Stimulated activated naive CD8-positive, alpha-beta T cell treated with anti-CD3 and anti-CD28 coated beads, Interleukin-15, amount 100 ng/mL, for 72 hours (primary cell): ENCODE data around the gene IQCH.

Source experiments
- ATAC-seq: fragments of 150-1000 bp; cut with Tn5 transposase; 2 replicates; pipeline ENCODE4 v1.10.0; 2021; ENCODE audit warnings: mild to moderate bottlenecking, moderate library complexity
- DNase-seq, 2 donors: peaks; one replicate each; pipeline ENCODE4 v3.0.0; 2021 to 2022
- H3K27ac Mint-ChIP-seq, 2 donors: one replicate each; pipeline ENCODE4 v1.8.0; 2022; ENCODE audit warnings: mild to moderate bottlenecking in 2 of 2, mixed read lengths in 2 of 2, moderate library complexity in 2 of 2
- H3K27me3 Mint-ChIP-seq: one replicate; pipeline ENCODE4 v1.8.0; 2022; ENCODE audit warnings: mixed read lengths
- H3K4me1 Mint-ChIP-seq: one replicate; pipeline ENCODE4 v1.8.0; 2022; ENCODE audit warnings: mild to moderate bottlenecking, mixed read lengths
- H3K4me3 Mint-ChIP-seq, 2 donors: one replicate each; pipeline ENCODE4 v1.8.0; 2022; ENCODE audit warnings: mild to moderate bottlenecking in 2 of 2, mixed read lengths in 2 of 2, moderate library complexity in 1 of 2
- H3K9me3 Mint-ChIP-seq, 2 donors: one replicate each; pipeline ENCODE4 v1.8.0; 2022; ENCODE audit warnings: mixed read lengths in 2 of 2

IQCH gene

DNA sequence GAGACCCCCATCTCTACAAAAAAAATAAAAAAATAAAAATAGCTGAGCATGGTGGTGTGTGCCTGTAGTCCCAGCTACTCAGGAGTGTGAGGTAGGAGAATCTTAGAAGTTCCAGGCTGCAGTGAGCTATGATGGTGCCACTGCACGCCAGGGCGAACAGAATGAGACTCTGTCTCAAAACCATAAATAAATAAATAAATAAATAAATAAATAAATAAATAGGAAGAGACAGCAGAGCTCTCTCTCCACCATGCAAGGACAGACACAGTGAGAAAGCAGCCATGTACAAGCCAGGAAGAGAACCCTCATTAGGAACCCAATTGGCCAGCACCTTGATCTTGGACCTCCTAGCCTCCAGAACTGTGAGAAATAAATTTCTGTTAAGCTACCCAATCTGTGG lies 261.0 kb downstream of the IQCH start:
- Mint-ChIP-seq H3K27me3 (no peaks in the 10 kb centered on the region), H3K27ac (no peak overlapping the region), H3K9me3 (no peaks in the 10 kb centered on the region), H3K4me3 (no peak overlapping the region), H3K4me1 (peaks cover 13% of the 10 kb centered on the region)
- ATAC-seq (no peak), DNase-seq (no peak)

- Mint-ChIP-seq H3K27ac (peak overlapping the region; percentile 55 to 94), H3K9me3 (no peaks in the 10 kb centered on the region), H3K4me1 (peaks cover 31% of the 10 kb centered on the region), H3K4me3 (peak overlapping the region; percentile 82 to 85), H3K27me3 (no peaks in the 10 kb centered on the region)
- ATAC-seq, result no peak
- no peak for DNase-seq
Observed at GRCh38 chr15:67520321-67521028, 265.9 kb downstream of the IQCH start.

DNA sequence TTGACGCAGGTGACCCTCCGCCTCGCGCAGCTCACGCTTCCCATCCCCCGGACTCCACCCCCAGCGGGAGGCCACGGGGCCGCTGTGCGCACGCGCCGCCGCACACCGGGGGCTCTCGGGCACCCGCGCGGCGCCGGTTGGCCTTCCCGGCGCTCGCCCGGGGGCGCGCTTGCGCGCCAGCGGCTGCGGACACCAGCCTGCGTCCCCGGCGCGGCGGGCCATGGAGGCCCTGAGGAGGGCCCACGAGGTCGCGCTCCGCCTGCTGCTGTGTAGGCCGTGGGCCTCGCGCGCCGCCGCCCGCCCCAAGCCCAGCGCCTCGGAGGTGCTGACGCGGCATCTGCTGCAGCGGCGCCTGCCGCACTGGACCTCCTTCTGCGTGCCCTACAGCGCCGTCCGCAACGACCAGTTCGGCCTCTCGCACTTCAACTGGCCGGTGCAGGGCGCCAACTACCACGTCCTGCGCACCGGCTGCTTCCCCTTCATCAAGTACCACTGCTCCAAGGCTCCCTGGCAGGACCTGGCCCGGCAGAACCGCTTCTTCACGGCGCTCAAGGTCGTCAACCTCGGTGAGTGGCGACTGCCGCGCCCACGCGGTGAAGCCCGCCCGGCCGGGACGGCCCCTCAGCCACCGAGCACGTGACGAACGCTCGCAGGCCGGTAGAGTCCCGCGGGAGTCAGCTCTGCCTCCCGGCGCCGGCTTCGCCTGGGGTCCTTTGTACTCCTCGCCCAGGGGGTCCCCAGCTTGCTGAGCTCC lies 266.6 kb downstream of the IQCH start, which contains the start of gene C15orf61:
C15orf61 (plus strand) TSS at position 103 of the 754 bp plus-strand sequence; CDS start at position 221, 118 bp downstream.
- peak within 1 kb of the TSS; percentile 91 to 93 for H3K4me3 Mint-ChIP-seq
- H3K27me3 Mint-ChIP-seq, result no peaks in the 10 kb centered on the region
- H3K4me1 Mint-ChIP-seq, result peaks cover 31% of the 10 kb centered on the region
- DNase-seq (peak; percentile 85 to 88), ATAC-seq (peak; percentile 89)
- no peaks in the 10 kb centered on the region for H3K9me3 Mint-ChIP-seq
- peak within 1 kb of the TSS; percentile 96 to 99 for H3K27ac Mint-ChIP-seq

DNA sequence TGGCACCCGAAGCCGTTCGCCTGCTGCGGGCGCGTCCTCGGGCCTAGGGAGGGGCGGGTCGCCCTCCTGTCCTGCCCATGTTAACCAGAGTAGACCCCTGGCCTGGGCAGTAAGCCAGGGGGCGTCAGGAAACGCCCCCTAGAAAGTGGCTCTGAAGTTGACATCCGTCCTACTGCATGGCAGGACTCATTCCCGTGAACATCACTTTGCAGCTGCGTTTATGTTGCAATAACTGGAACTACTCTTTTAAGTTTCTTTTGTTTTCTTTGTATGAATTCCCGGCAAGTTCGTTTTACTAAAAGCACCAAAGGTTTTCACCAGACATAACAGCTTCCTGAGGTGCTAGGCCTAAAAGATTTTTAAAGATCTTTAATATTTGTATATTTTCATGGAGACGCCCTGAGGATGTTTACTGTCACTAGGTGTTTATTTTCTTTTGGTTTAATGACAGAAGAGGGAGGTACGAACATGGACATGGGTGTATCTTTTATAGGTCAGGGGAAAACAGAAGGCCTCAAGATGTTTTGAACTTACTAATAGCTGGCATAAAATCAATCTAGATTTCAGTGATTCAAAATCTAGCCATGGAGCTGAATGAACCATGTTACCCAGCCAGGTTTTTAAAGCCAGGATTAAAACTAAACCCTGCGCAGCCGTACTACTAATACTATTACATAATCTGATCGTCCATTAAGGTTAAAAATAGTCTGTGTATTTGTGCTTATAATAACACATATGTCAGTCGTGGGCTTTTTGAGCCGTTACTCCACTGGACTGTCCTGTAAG lies 267.4 kb downstream of the IQCH start:
- Mint-ChIP-seq H3K4me1 (peaks cover 31% of the 10 kb centered on the region), H3K27me3 (no peaks in the 10 kb centered on the region), H3K9me3 (no peaks in the 10 kb centered on the region), H3K27ac (peak overlapping the region; percentile 96 to 99), H3K4me3 (peak overlapping the region; percentile 91 to 93)
- no peak for DNase-seq
- ATAC-seq, result no peak

GRCh38 chr15:67523330-67523729 lies 268.7 kb downstream of the IQCH start:
- no peak for ATAC-seq
- no peak for DNase-seq
- no peak overlapping the region for H3K27ac Mint-ChIP-seq
- H3K4me1 Mint-ChIP-seq, result peaks cover 31% of the 10 kb centered on the region
- H3K9me3 Mint-ChIP-seq, result no peaks in the 10 kb centered on the region
- peak overlapping the region; percentile 20 to 93 for H3K4me3 Mint-ChIP-seq
- H3K27me3 Mint-ChIP-seq, result no peaks in the 10 kb centered on the region

DNA sequence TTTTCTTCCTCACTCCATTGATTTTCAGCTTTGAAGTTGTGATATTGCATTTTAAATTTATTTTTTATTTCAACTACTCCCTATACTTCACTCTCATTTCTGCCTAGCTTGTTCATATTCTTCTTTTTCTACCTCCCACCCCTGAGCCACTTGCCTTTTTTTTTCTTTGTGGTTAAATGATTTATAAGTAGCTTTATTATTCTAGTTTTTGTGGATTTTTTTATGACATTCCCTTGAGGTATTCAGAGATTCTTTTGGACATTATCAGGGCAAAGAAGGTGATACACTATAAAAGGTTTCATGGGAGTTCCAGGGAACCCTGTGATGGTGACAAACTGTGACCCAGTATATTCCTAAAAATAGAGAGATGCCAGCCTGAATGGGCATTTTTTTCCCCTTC lies 269.6 kb downstream of the IQCH start:
- no peak overlapping the region for H3K27ac Mint-ChIP-seq
- no peaks in the 10 kb centered on the region for H3K9me3 Mint-ChIP-seq
- ATAC-seq (no peak), DNase-seq (no peak)
- H3K4me3 Mint-ChIP-seq, result peak overlapping the region; percentile 1 to 26
- no peaks in the 10 kb centered on the region for H3K27me3 Mint-ChIP-seq
- peaks cover 31% of the 10 kb centered on the region for H3K4me1 Mint-ChIP-seq

GRCh38 chr15:67528513-67528912 lies 273.9 kb downstream of the IQCH start:
- H3K4me3 Mint-ChIP-seq, result no peak overlapping the region
- no peaks in the 10 kb centered on the region for H3K27me3 Mint-ChIP-seq
- H3K27ac Mint-ChIP-seq, result no peak overlapping the region
- DNase-seq, result no peak
- peaks cover 6% of the 10 kb centered on the region for H3K4me1 Mint-ChIP-seq
- no peaks in the 10 kb centered on the region for H3K9me3 Mint-ChIP-seq
- ATAC-seq, result no peak

DNA sequence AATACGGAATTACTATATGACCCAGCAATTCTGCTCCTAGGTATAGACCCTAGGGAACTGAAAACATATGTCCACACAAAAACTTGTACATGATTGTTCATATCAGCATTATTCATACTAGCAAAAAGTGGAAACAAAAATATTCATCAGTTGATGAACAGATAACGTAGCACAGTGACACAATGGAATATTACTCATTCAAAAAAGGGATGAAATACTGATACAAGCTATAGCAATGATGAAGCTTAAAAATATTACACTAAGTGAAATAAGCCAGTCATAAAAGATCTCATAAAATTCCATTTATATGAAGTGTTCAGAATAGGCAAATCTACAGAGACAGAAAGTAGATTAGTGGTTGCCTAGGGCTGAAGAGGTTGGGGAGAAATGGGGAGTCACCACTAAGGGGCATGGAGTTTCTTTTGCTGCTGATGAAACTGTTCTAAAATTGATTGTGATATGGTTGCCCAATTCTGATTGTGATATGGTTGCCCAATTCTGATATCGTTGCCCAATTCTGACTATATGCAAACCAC lies 276.9 kb downstream of the IQCH start:
- Mint-ChIP-seq H3K9me3 (no peaks in the 10 kb centered on the region), H3K27me3 (no peaks in the 10 kb centered on the region), H3K4me1 (peaks cover 12% of the 10 kb centered on the region), H3K27ac (no peak overlapping the region), H3K4me3 (no peak overlapping the region)
- ATAC-seq (peak; percentile 48), DNase-seq (no peak)

DNA sequence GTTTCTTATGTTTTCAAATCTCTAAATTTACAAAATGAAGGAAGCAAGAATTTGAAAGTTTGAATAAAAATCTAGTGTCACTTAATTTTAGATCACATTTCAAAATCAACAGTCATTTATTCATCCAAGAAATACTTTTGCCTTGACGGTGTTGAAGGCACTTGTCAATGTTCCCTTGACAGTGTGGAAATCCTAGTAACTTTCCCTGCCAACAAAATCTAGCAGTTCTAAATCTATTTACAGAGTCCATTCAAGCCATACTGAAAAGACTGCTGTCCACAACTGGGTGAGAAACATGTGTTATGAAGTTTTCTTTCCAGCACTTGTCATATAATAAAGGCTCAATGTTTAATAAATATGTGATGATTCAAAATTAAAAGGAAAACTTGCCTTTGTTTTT lies 279.3 kb downstream of the IQCH start:
- no peak for DNase-seq
- Mint-ChIP-seq H3K27me3 (no peaks in the 10 kb centered on the region), H3K9me3 (no peaks in the 10 kb centered on the region), H3K27ac (no peak overlapping the region), H3K4me3 (no peak overlapping the region), H3K4me1 (peaks cover 18% of the 10 kb centered on the region)
- ATAC-seq, result no peak

DNA sequence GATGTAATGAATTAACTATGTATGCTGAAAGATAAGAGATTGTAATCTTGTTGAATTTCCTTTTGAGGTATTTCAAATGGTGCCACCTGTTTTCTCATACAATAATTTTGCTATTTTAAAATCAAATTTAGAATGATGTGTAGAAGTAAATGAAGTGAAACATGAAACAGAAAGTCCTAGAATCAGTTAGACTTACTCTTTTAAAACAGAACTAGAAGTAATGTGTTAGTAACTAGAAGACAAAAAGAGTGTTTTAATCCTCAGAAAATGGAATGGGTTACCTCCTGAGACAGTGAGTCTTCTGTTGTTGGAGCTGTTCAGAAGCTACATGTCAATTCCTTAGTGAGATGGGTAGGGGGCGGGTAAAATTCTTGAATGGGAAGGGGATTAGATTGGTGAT lies 279.8 kb downstream of the IQCH start:
- DNase-seq, result no peak
- no peak overlapping the region for H3K27ac Mint-ChIP-seq
- no peaks in the 10 kb centered on the region for H3K27me3 Mint-ChIP-seq
- H3K9me3 Mint-ChIP-seq, result no peaks in the 10 kb centered on the region
- H3K4me3 Mint-ChIP-seq, result no peak overlapping the region
- no peak for ATAC-seq
- H3K4me1 Mint-ChIP-seq, result peaks cover 23% of the 10 kb centered on the region

GRCh38 chr15:67537771-67538170 lies 283.2 kb downstream of the IQCH start:
- DNase-seq (no peak), ATAC-seq (no peak)
- Mint-ChIP-seq H3K27me3 (no peaks in the 10 kb centered on the region), H3K9me3 (no peaks in the 10 kb centered on the region), H3K27ac (peak overlapping the region in 1 of 2 donors; percentile 8), H3K4me1 (peaks cover 39% of the 10 kb centered on the region), H3K4me3 (no peak overlapping the region)

GRCh38 chr15:67542420-67543347 lies 288.1 kb downstream of the IQCH start, which contains the start of gene MAP2K5:
MAP2K5 (plus strand) TSS chr15:67542703; CDS start chr15:67543336, 633 bp downstream.
- no peaks in the 10 kb centered on the region for H3K9me3 Mint-ChIP-seq
- H3K4me1 Mint-ChIP-seq, result peaks cover 70% of the 10 kb centered on the region
- peak; percentile 66 for ATAC-seq
- DNase-seq, result peak; percentile 62 to 75
- H3K27me3 Mint-ChIP-seq, result no peaks in the 10 kb centered on the region
- H3K4me3 Mint-ChIP-seq, result peak within 1 kb of the TSS; percentile 93 to 96
- H3K27ac Mint-ChIP-seq, result peak within 1 kb of the TSS; percentile 93 to 97

- H3K4me3 Mint-ChIP-seq, result peak overlapping the region; percentile 93 to 96
- DNase-seq (no peak), ATAC-seq (no peak)
- no peaks in the 10 kb centered on the region for H3K9me3 Mint-ChIP-seq
- H3K27me3 Mint-ChIP-seq, result no peaks in the 10 kb centered on the region
- H3K27ac Mint-ChIP-seq, result peak overlapping the region in 1 of 2 donors; percentile 89
- H3K4me1 Mint-ChIP-seq, result peaks cover 74% of the 10 kb centered on the region
Observed at GRCh38 chr15:67543348-67543718, 288.7 kb downstream of the IQCH start.

DNA sequence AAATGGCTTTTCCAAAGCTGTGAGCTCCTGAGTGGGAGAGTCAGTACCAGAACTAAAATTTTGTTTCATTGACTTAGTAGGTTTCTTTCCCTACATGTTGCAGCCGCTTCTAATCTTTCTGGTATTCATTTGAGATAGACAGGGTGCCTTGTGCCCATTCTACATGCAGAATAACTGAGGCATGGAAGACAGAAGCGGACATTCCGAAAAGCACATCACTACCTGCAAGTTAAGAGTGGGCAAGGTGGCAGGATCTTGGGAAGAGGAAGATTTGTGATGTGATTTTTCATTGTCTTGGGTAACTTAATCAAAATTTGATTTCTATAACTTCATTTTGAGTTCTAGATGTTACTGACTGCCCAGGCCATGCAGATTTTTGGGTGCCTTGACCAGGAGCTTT lies 289.9 kb downstream of the IQCH start:
- no peak overlapping the region for H3K4me3 Mint-ChIP-seq
- H3K4me1 Mint-ChIP-seq, result peaks cover 69% of the 10 kb centered on the region
- DNase-seq (no peak), ATAC-seq (no peak)
- peak overlapping the region in 1 of 2 donors; percentile 72 for H3K27ac Mint-ChIP-seq
- no peaks in the 10 kb centered on the region for H3K27me3 Mint-ChIP-seq
- no peaks in the 10 kb centered on the region for H3K9me3 Mint-ChIP-seq
